ENCODE results near the gene ACTG2.
"Not testable (repeated sequence)": the region's sequence is repeated elsewhere in the genome, so short reads cannot be mapped to it uniquely, and the experiment has no call there.

The ACTG2 gene

GRCh38 chr2:73937899-73938298 is 45.1 kb downstream of the ACTG2 start:
- DNase-seq = no peak

GRCh38 chr2:73938718-73939352 is 46.0 kb downstream of the ACTG2 start:
- DNase-seq = peak; percentile 11

GRCh38 chr2:73939419-73939818 is 46.6 kb downstream of the ACTG2 start:
- peak; percentile 36 for DNase-seq

- not testable (repeated sequence) for DNase-seq
These were observed 47.3 kb downstream of the ACTG2 start for GRCh38 chr2:73940066-73940465.

- DNase-seq = no peak
These were observed 49.9 kb downstream of the ACTG2 start for GRCh38 chr2:73942664-73943063.

- DNase-seq = peak; percentile 50
These were observed 51.9 kb downstream of the ACTG2 start for GRCh38 chr2:73944714-73945113.

- DNase-seq = no peak
These were observed 53.4 kb downstream of the ACTG2 start for GRCh38 chr2:73946215-73946614.

- no peak for DNase-seq
These were observed 53.9 kb downstream of the ACTG2 start for GRCh38 chr2:73946666-73947065.

GRCh38 chr2:73947412-73948018 is 54.7 kb downstream of the ACTG2 start:
- DNase-seq = no peak

GRCh38 chr2:73949802-73950201 is 57.0 kb downstream of the ACTG2 start:
- DNase-seq = no peak

GRCh38 chr2:73952499-73953446 is 60.0 kb downstream of the ACTG2 start:
- no peak for DNase-seq

GRCh38 chr2:73956218-73956865 is 63.5 kb downstream of the ACTG2 start:
- no peak for DNase-seq

- no peak for DNase-seq
These were observed 68.5 kb downstream of the ACTG2 start for GRCh38 chr2:73961274-73961673.

GRCh38 chr2:73961823-73962615 is 69.2 kb downstream of the ACTG2 start:
- DNase-seq = no peak

GRCh38 chr2:73962798-73963197 is 70.0 kb downstream of the ACTG2 start:
- no peak for DNase-seq

- DNase-seq = peak; percentile 66
These were observed 70.7 kb downstream of the ACTG2 start for GRCh38 chr2:73963385-73964120.

GRCh38 chr2:73964223-73964622 is 71.4 kb downstream of the ACTG2 start:
- no peak for DNase-seq

- DNase-seq = no peak
These were observed 72.2 kb downstream of the ACTG2 start for GRCh38 chr2:73965053-73965452.

- DNase-seq = no peak
These were observed 75.6 kb downstream of the ACTG2 start for GRCh38 chr2:73968357-73968937.

- peak; percentile 43 for DNase-seq
These were observed 76.5 kb downstream of the ACTG2 start for GRCh38 chr2:73969356-73969755.

Data from activated CD4-positive, alpha-beta T cell treated with anti-CD3 and anti-CD28 coated beads for 48 hours (primary cell).